Measurements from ENCODE around the gene CDC42BPA.
A peak's percentile ranks its signal among the peaks of the same experiment; 100 is the strongest.
"Not testable (repeated sequence)": the region's sequence is repeated elsewhere in the genome, so short reads cannot be mapped to it uniquely, and the experiment has no call there.

The CDC42BPA gene

GRCh38 chr1:226956942-226957713 is 361.2 kb downstream of the CDC42BPA start:
- no peak for DNase-seq

GRCh38 chr1:226955857-226956256 is 362.4 kb downstream of the CDC42BPA start:
- not testable (repeated sequence) for DNase-seq

GRCh38 chr1:226954777-226955176 is 363.5 kb downstream of the CDC42BPA start:
- DNase-seq, result no peak

GRCh38 chr1:226954337-226954736 is 364.0 kb downstream of the CDC42BPA start:
- DNase-seq, result no peak

GRCh38 chr1:226953175-226953800 is 365.0 kb downstream of the CDC42BPA start:
- no peak for DNase-seq

GRCh38 chr1:226952118-226952441 is 366.2 kb downstream of the CDC42BPA start:
- DNase-seq, result no peak

- peak; percentile 11 for DNase-seq
Measured at GRCh38 chr1:226951286-226952117, 366.8 kb downstream of the CDC42BPA start.

GRCh38 chr1:226950871-226951270 is 367.4 kb downstream of the CDC42BPA start:
- DNase-seq, result no peak

GRCh38 chr1:226950316-226950715 is 368.0 kb downstream of the CDC42BPA start:
- no peak for DNase-seq

GRCh38 chr1:226949401-226949800 is 368.9 kb downstream of the CDC42BPA start:
- no peak for DNase-seq

- DNase-seq, result no peak
Measured at GRCh38 chr1:226948996-226949395, 369.3 kb downstream of the CDC42BPA start.

GRCh38 chr1:226948480-226948879 is 369.8 kb downstream of the CDC42BPA start:
- no peak for DNase-seq

GRCh38 chr1:226948051-226948450 is 370.2 kb downstream of the CDC42BPA start:
- no peak for DNase-seq

GRCh38 chr1:226946841-226947240 is 371.5 kb downstream of the CDC42BPA start:
- no peak for DNase-seq

- DNase-seq, result no peak
Measured at GRCh38 chr1:226946285-226946684, 372.0 kb downstream of the CDC42BPA start.

- DNase-seq, result no peak
Measured at GRCh38 chr1:226945858-226946245, 372.4 kb downstream of the CDC42BPA start.

GRCh38 chr1:226945106-226945857 is 373.0 kb downstream of the CDC42BPA start:
- DNase-seq, result peak; percentile 1

GRCh38 chr1:226943927-226944326 is 374.4 kb downstream of the CDC42BPA start:
- no peak for DNase-seq

- no peak for DNase-seq
Measured at GRCh38 chr1:226943156-226943555, 375.1 kb downstream of the CDC42BPA start.

- no peak for DNase-seq
Measured at GRCh38 chr1:226942392-226942791, 375.9 kb downstream of the CDC42BPA start.

GRCh38 chr1:226940806-226941067 is 377.6 kb downstream of the CDC42BPA start:
- DNase-seq, result no peak

GRCh38 chr1:226940029-226940805 is 378.1 kb downstream of the CDC42BPA start, which contains the start of gene COQ8A:
Gene COQ8A (plus strand): TSS chr1:226940294. CDS start chr1:226961386, 21,092 bp downstream.
- peak; percentile 99 for DNase-seq
